ENCODE data around the gene ZSWIM4.
"Not testable (repeated sequence)": the region's sequence is repeated elsewhere in the genome, so short reads cannot be mapped to it uniquely, and the experiment has no call there.

The ZSWIM4 gene

DNA sequence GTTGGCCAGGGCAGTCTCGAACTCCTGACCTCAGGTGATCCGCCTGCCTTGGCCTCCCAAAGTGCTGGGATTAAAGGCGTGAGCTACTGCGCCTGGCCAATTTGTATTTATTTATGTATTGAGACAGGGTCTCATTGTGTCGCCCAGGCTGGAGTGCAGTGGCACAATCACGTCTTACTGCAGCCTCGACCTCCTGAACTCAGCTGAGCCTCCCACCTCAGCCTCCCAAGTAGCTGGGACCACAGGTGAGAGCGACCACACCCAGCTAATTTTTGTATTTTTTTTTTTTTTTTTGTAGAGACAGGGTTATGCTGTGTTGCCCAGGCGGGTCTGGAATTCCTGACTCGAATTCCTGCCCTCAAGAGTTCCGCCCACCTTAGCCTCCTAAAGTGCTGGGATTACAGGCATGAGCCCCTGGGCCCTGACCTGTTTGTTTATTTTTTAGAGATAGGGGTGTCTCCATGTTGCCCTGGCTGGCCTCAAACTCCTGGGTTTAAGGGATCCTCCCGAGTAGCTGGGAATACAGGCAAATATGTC, 57.0 kb downstream of the ZSWIM4 start:
- DNase-seq, result not testable (repeated sequence)

GRCh38 chr19:13856497-13856896, 61.3 kb downstream of the ZSWIM4 start:
- DNase-seq, result no peak

GRCh38 chr19:13859361-13859880, 64.2 kb downstream of the ZSWIM4 start:
- DNase-seq, result no peak

- no peak for DNase-seq
Observed at GRCh38 chr19:13860679-13861391, 65.6 kb downstream of the ZSWIM4 start.

DNA sequence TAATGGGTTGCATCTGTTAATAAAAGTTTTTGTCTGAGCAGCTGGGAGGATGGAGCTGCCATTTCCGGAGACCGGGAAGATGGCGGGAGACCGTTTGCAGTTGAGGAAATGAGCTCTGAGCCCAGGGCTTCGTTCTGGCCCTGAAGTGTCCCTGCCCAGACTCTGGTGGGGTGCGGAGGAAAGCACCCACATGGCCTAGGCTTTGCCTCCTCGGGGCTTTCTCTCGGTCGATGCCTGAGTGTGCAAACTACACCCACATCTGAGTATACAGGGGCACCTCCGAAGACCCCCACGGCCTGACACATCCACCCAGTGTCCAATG, 66.1 kb downstream of the ZSWIM4 start:
- no peak for DNase-seq

DNA sequence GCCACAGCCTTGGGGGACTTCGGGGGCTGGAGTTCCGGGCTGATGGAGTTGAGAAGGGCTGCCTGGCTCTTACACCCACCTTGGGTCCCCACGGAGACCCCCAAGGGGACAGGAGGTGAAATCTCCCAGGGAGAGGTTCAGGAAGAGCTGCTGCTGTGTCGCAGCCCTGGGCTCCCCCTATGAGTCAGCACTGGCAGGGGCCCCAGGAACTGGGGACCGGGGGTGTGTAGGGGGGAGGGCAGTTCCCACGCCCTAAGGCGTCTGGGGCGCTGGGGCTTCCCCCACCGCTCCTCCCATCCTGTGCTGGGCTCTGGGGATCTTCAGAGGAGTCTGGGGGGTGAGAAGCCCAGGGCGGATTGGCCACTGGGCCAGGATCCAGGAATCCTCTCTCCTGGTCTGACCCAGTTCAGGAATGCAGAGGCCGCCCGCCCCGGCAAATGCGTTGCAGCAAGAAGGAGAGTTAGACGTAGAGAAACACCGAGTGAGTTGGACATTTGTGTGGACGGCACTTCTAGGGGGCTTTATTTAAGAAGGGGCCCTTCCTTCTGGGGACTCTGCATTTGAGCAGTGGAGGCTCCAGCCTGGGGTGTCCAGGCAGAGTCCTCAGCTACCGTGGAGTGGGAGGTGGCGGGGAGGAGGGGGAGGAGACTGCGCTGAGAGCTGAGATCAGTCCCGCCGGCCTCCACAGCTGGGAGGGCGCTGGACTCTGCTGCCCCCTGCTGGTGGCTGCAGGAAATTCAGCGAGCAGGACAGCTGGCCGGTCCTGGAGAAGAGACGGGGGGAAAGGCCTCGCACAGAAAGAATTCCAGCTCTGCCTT, 66.7 kb downstream of the ZSWIM4 start:
- DNase-seq, result peak; percentile 92

DNA sequence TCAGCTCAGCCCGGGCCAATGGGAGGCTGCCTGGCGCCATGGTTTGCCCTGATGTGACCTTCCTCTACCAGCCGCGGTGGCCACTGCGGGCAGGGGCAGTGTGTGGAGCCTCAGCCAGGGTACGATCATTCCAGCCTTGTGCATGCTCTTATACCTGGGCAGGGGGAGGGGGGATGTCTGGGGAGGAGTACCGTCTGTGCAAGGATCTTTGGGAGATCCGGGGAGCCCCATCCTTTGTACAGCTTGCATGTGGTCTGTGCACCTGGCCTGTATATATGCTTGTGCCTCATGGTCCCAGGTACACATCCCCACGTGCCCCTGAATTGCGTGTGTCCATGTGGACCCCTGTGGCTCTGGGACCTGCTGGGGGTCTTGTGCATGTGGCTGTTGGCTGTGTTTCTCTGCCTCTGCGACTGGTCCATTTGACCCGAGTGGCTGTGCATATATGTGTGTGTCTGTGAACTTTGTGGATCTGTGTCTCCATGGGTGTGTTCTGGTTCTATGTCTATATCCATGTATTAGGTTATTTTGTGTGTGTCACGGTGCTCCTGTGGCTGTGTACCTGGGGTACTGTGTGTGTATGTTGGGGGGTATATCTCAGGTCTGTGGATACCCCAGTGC, 68.9 kb downstream of the ZSWIM4 start:
- no peak for DNase-seq

DNA sequence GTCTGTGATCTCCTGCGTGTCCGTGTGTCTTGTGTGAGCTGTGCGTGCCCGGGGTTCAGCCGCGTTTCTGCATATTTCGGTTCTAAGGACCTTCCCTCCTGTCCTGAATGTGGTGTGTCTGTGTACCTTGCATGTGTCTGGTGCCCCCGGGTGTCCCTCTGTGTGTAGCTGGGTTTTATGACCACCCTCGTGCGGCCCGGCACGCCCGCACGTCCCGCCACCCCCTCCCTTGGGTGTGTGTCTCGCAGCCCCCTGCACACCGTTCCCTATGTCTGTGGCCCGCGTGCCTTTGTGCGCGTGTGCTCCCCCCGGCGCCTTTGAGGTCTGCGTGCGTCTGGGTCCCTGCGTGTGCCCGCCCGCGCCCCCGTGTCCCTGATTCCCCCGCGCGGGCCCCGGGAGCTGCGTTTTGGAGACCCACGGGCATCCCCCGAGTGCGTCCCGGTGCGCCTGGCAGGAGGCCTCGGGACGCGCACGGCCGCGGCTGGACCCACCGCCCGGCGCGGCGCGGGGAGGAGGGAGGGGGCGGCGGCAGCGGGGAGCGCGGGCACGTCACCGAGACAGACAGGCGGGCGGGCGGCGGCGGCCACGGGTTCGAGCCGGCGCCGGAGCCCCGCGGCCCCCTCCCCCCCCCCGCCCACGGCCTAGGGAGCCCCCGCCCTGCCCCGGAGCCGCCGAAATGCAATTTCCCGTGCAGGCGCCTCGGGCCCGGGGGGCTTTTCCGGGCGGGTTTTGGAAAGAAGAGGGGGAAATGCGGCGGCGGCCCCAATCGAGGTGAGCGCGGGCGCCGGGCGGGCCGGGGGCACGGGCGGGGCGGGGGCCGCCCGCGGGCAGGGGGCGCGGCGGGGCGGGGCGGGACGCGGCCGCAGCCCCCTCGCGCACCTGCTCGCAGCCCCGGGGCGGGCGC, 69.7 kb downstream of the ZSWIM4 start:
- DNase-seq, result no peak

DNA sequence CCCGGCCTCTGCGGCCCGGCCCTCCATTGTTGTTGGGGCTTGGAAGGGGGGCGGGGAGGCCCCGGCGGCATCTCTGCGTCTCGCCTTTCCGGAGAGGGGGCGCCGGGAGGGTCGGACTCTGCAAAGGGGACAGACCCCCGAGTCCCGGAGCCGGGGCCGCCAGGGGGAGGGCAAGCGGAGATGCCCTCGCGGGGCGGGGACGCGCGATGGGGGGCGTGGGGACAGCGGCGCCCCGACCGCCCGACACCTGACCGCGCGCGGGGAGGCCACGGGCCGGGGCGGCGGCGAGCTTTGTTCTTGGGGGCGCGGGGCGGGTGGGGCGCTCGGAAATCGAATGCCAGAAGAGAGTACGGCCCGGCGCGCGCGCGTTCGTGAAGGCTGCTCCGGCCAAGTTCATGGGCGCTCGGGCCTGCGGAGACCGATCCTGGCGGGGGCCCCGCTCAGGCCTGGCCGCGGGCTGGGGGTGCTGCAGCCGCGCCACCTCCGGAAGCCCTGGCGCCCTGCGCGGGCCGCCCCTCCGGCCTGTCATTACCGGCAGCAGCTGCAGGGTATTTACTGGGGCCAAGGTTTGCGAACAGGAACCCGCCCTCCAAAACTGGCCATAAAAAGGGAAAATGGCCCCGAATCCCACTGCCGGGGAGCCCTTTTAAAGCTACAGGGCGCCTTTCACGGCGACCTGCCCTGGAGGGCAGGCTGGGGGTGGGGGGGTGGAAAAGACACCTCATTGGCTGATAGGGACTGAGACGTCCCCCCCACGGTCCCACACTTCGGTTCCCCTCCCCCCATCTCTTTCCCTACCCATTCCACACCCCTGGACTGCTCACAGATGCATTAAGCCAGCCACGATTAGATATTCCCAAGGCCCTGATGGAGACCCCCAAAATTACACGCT, 70.6 kb downstream of the ZSWIM4 start:
- DNase-seq, result no peak

GRCh38 chr19:13866463-13867046, 71.3 kb downstream of the ZSWIM4 start:
- DNase-seq, result no peak

DNA sequence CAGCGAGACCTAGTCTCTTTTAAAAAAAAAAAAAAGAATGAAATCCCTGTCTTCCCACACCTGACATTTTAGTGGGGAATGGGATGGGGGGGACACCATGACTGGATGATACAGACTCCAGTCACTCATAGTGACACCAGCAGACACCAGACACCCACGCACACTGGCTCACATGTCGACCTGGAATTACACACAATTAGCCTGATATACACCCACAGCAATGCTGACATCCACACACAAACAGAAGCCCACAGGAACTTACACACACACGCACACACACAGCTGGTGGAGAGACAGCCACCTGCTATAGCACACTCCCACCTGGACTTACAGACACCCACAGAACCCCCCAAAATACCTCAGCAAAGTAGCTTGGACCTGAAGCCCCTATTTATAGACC, 73.4 kb downstream of the ZSWIM4 start:
- no peak for DNase-seq

DNA sequence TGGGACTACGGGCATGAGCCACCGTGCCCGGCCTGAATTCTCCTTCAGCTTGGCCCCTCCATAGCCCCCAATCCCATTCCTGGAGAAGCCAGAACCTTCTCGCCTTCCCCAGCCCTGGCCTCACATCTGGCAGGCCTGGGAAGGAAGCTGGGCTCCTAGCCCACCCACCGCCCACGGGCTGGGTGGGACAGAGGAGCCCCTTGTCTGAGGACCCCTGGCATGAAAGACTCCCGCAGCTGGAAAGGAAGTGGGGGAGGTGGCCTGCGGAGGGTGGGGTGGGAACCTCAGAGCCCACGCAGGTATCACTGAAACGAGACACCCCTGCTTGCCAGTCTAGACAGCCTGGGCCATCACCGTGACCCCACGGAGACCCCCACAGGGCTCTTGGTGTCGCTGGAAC, 74.0 kb downstream of the ZSWIM4 start:
- DNase-seq, result no peak

GRCh38 chr19:13870873-13871272, 75.6 kb downstream of the ZSWIM4 start:
- DNase-seq, result no peak

DNA sequence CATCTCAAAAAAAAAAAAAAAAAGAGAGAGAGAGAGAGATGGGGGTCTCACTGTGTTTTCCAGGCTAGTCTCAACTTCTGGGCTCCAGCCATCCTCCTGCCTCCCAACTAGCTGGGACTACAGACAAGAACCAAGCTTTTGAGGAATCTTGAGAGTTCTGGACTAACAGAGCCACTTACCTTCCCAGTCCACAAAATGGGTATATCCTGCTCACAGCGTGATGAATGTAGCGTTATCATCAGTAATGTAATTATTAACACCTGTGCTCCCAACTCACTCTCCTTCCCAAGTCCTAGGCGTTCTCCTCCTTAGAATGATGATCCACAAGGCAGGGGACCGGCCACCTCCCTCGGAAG, 77.1 kb downstream of the ZSWIM4 start:
- no peak for DNase-seq

DNA sequence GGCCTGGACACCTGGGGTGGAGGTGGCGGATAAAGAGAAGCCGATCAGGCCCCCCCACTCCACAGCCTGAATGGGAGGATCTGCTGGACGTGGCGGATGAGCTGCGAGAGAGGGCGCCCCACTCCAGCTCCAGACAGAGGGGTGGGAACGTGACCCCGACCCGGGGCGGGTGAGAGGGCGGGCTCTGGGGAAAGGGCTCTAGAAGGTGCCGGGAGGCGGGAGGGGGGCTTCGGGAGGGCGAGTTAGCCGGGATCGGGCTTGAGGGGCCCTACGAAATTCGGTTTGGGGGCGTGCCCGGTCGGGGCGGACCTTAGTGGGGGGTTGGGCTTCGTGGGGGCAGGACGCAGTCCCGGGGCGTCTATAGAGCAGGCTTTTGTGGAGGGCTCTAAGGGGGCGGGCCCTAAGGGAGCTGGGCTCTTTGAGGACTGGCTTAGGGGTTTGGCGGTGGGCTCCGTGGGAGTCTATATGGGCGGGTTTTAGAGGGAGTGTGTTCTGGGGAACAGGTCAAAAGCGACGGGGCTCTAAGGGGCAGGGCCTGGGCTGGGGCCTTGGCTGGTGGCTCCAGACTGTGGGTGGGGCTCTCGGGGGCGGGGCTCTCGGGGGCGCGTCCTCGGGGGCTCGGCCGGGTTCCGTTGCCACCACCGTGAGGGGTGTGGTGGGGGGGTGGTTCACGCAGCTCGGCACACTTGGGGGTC, 77.6 kb downstream of the ZSWIM4 start:
- DNase-seq, result peak; percentile 31

DNA sequence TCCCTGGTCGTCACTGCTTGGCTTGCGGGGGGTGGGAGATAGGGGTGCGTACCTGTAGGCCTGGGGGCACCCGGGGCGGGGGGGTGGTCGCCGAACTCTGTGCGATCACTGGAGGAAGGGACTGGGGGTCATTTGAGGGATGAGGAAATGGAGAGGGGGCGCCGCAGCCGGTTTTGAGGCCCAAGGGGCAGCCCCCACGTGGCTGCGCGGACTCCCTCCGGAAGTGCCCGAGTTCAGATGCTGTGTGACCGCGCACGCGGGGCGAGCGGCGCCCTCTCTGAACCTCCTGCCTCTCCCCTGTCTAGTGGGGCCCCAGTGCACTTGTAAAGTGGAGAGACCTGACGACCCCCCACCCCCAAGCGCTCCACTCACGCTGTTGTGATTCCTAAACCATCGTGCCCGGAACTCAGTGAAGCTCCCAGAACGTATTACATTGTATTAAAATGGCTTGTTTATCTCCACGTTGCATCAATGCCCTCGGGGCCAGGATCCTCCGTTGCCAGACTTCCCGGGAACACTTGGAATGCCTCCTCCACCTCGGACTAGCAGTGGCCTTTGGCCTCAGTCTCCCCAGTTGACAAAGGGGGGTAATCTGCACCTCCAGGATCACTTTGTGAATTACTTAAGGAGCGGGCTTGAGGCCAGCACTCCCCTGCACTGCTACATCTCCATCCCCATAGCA, 78.7 kb downstream of the ZSWIM4 start:
- no peak for DNase-seq

- DNase-seq, result no peak
Observed at GRCh38 chr19:13875824-13876223, 80.6 kb downstream of the ZSWIM4 start.

DNA sequence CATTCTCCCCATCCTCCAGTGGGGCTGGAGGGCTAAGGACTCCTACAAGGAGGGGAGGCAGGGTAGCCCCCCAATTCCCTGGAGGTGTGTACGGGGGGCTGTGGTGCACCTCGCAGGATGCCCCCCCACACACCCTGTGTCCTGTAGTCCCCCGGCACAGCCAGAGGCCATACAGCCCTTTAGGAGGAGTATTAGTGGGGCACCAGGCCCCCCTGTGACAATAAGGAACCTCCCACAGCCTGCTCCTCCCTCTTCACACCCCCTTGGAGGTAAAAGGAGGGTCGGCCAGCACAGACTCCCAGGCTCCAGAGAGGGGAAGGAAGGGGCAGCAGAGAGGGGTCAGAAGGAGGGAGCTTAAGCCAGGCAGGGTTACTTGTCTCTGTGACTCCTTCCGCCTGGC, 81.6 kb downstream of the ZSWIM4 start, which contains the start of gene NANOS3:
TSS of gene NANOS3 (plus strand) at position 301 of the 400 bp plus-strand sequence. CDS start 115 bp downstream, outside the sequence.
- no peak for DNase-seq

GRCh38 chr19:13877303-13877702, 82.1 kb downstream of the ZSWIM4 start:
- no peak for DNase-seq

Measured in CD4-positive, alpha-beta T cell treated with Interleukin-10 for 1 hour (primary cell).